SK-N-SH (cell line): ENCODE results near the gene SLC25A21.

Experiments
- CHD2 ChIP-seq: fragments of 150-350 bp; IDR thresholded peaks from 2 replicates; pipeline ENCODE4 v1.6.1; 2018; ENCODE audit warnings: low read length; ENCODE audit not compliant: partially characterized antibody
- CTCF ChIP-seq: fragments of 200-600 bp; sonication (generic); IDR thresholded peaks from 2 replicates; pipeline ENCODE4 v1.6.1; 2017; ENCODE audit warnings: antibody characterized with exemption, mild to moderate bottlenecking, moderate library complexity
- EP300 ChIP-seq, 2 experiments: IDR thresholded peaks; 2 replicates each; pipeline versions ENCODE4 v1.4.0 to v1.6.1; 2012; ENCODE audit warnings: borderline replicate concordance in 1 of 2, low read depth in 1 of 2, low read length in 1 of 2
- JUND ChIP-seq: IDR thresholded peaks from 2 replicates; pipeline ENCODE4 v1.4.0; 2012
- MAX ChIP-seq: IDR thresholded peaks from 2 replicates; pipeline ENCODE4 v1.4.0; 2012; ENCODE audit warnings: low read depth
- MEF2A ChIP-seq: IDR thresholded peaks from 2 replicates; pipeline ENCODE4 v1.4.0; 2012; ENCODE audit warnings: low read depth, borderline replicate concordance
- PBX3 ChIP-seq: IDR thresholded peaks from 2 replicates; pipeline ENCODE4; 2012
- POLR2AphosphoS5 ChIP-seq: IDR thresholded peaks from 2 replicates; pipeline ENCODE4 v1.6.1; 2012; ENCODE audit warnings: low read depth, low read length
- REST ChIP-seq: IDR thresholded peaks from 2 replicates; pipeline ENCODE4 v1.6.1; 2012; ENCODE audit warnings: mild to moderate bottlenecking, low read depth, low read length, moderate library complexity
- TAF1 ChIP-seq: IDR thresholded peaks from 2 replicates; pipeline ENCODE4 v1.6.1; 2012; ENCODE audit warnings: low read depth, mild to moderate bottlenecking, low read length, moderate library complexity, borderline replicate concordance
- USF1 ChIP-seq: IDR thresholded peaks from 2 replicates; pipeline ENCODE4 v1.4.0; 2012; ENCODE audit warnings: low read depth, borderline replicate concordance
- USF2 ChIP-seq: fragments of 150-350 bp; IDR thresholded peaks from 2 replicates; pipeline ENCODE4 v1.6.1; 2017; ENCODE audit warnings: antibody characterized with exemption, low read length, low read depth, borderline replicate concordance

GRCh38 chr14:36663404-36664321, 508.7 kb downstream of the SLC25A21 start:
- TF ChIP-seq CTCF (no peak), USF2 (no peak), TAF1 (no peak), MEF2A (no peak), EP300 (IDR thresholded peaks at IDR 0.05; ENCODE audit: borderline replicate concordance in 1 of 2, low read depth in 1 of 2, low read length in 1 of 2) (no peak), JUND (no peak), POLR2AphosphoS5 (no peak), CHD2 (no peak), USF1 (no peak), REST (no peak), PBX3 (no peak), MAX (no peak)
